ENCODE measurements around the gene FSTL3.

The FSTL3 gene

DNA sequence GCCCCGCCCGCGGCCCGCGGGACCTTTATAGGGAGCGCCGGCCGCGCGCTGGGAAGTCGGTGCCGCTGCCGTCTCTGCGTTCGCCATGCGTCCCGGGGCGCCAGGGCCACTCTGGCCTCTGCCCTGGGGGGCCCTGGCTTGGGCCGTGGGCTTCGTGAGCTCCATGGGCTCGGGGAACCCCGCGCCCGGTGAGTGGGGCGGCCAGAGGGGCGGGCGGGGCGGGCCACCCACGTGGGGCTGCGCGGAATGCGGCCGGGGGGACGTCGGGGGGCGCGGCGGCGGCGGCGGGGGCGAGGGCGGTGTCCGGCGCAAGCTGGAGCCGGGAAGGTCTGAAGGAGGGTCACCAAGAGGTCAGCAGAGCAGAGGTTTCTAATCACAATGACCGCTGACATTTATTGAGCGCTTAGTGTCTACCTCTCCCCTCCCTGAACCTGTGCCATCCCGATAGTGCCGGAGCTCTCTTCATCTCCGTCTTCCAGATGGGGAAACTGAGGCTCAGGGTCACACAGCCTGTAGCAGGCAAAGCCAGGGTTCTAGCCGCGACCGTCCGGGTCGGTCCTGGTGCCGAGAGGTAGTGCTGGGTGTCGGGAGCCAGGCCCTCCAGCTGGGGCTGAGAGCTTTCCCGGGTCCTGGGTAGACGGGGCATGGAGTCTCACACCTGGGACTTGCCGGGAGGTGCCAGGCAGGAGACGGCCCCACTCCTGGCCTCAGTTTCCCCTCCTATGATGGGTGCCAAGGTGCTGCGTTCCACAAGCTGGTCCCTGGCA, at the start of gene FSTL3:
TSS of gene FSTL3 (plus strand) at position 54 of the 767 bp plus-strand sequence. CDS start at position 86, 32 bp downstream.
- DNase-seq: no peak

DNA sequence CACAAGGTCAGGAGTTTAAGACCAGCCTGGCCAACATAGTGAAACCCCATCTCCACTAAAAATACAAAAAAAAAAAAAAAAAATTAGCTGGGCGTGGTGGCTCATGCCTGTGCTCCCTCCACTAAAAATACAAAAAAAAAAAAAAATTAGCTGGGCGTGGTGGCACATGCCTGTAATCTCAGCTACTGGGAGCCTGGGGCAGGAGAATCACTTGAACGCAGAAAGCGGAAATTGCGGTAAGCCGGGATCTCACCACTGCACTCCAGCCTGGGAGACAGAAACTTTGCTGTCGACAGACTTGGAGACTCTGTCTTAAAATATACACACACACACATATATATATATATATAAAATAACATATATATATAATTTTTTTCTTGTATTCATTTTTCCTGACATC, 49.6 kb upstream of the FSTL3 start:
- peak; percentile 14 for DNase-seq

DNA sequence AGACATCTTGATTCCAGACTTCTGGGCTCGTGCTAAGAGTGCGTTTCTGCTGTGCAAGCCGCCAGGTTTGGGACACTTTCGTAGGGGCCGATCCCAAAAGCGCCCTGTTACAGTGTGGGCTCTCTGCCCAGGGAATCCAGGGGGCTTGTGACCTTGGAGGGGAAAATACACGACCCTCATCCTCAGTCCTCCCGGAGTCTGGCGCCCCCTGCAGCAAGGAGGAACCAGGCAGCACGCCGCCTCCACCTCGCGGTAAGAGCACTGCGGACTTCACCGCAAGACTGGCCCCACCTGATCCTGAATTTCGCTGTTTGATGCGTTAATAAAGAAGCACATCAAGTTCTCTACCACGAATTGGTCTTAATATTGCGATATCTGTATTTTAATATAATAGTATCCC, 48.0 kb upstream of the FSTL3 start:
- DNase-seq: no peak

DNA sequence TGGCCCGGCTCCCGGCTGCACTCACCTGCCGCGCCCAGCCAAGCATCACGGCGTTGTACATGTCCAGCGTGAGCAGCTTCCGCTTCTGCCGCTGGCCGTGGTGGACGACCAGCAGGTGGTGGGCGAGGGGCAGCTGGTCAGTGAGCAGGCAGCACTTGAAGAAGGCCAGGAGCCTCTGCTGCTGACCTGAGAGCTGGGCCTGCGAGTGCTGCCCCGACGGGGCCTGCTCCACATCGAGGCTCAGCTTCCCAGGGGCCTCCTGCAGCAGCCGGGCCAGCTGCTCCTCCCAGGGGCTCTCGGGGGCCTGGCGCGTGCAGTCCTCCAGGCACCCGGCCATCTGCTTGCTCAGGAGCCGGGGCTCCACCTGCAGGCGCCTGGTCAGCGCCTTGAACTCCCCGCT, 46.7 kb upstream of the FSTL3 start:
- DNase-seq: peak; percentile 37

DNA sequence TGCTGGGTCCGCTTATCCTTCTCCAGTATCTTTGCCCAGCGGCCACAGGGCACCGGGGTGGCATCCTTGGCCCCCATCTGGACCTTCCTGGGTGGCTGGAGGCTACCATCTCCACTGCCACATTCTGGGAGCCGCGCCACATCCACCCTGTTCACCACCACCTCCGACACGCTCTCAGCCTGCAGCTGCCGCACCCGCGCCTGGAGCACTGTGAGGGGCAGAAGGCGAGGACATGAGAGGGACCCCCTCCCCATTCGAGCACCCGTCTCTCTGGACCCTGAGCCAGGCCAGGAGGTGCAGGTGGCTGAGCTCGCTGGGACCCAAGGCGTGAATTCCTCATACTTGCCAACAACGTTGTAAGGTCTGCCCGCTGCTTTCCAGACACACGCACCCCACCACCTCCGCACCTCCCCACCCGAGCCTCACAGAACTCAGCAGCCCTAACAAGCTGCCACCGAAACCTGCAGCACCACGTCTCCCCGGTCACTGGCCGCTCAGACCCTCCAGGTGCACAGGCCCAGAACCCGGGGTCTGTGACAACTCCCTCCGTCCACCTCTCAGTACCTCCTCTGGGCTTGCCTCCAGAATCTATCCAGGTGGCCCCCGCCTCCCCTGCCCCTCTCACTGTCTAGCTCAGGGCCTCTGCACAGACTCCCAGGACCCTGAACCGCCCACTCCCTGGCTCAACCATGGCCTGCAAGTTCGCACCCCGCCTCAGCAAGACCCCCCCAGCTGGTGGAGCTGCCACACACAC, 46.1 kb upstream of the FSTL3 start:
- no peak for DNase-seq

DNA sequence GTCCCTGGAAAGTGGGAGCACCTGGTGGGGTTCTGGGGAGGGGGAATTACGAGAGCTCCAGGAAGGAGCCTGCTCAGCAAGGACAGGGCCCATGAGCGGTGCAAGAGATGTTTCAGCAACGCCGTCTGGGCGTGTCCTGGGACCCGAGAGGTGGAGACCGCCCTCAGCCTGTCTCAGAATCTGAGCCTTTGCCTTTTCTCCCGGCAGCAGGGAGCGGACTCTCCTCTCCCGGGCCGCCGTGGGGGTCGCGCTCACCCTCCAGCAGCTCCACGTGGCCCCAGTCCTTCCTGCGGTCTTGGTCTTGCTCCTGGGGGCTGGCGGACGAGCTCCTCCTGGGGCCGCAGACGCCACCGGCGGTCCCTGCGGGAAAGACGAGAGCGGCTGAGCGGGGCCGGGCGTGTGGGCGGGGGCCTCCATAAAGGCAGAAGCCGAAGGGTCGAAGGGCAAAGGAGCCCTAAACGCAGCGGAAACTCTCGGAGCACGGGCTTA, 43.6 kb upstream of the FSTL3 start:
- peak; percentile 17 for DNase-seq

DNA sequence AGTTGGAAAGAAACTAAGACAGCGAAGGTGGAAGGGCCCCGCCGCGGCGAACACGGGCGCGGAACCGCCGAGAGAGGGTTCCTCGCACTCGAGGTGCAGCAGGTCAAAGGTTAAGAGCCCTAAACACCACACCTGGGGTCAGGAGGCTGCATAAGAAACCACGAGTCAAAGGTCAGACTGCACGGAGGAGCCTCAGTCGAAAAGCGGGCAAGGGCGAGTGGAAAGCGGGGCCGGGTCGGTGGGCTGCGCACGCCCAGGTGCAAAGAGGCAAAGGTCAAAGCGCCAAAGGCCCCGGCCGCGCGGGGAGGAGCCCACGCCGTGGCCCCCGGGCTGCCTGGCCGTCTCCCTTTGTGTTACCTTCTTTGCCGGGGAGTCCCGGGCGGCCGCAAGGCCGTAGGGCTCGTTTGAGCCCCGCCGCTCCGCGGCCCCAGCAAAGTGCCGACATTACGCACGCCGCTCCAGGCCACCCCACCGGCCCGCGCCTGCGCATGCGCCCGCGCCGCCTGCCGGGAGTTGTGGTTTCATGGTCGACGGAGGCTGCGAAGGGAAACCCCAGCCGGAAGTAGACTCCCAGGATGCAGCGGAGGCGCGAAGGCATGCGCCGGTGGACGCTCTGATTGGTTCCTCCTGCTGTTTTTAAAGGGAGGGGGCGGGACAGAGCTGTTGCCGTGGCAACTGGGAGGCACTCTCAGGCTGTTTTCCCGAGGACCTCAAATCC, 43.0 kb upstream of the FSTL3 start, which contains the start of gene POLRMT:
TSS of gene POLRMT (minus strand) at position 470 of the 718 bp plus-strand sequence. CDS start at position 445, 25 bp downstream.
- DNase-seq: peak; percentile 96

DNA sequence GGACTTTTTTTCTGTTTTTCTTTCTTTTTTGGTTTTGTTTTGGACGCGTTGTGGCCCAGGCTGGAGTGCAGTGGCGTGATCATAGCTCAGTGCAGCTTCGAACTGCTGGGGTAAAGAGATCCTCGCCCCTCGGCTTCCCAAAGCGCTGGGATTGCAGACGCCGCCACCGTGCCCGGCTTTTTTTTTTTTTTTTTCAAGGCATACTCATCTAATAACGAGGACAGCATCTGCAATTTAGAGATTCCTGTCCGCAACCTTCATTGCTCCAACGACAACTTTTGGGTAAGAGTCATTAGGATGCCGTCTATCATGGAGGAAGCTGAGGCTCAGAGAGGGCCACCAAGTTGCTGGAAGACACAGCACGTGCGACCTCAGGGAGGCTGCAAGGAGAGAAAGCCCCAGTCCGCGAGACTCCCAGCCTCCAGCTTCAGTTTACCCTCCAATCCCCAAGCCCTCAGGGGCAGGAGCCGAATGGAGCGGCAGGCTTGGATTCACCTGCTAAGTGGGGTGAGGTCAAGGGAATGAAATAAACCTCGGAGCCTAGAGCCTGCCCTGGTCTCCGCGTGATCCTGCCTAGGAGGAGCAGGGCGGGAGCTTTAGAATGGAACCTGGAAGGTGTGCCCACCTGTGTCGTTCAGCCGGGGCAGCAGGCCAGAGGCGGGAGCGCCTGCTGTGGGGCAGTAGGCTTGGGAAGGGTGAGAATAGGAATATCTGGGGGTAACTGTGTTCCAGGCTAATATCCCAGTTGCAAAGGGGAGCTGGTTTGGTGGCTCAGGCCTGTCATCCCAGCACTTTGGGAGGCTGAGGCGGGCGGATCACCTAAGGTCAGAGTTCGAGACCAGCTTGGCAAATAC, 42.2 kb upstream of the FSTL3 start:
- DNase-seq: no peak

DNA sequence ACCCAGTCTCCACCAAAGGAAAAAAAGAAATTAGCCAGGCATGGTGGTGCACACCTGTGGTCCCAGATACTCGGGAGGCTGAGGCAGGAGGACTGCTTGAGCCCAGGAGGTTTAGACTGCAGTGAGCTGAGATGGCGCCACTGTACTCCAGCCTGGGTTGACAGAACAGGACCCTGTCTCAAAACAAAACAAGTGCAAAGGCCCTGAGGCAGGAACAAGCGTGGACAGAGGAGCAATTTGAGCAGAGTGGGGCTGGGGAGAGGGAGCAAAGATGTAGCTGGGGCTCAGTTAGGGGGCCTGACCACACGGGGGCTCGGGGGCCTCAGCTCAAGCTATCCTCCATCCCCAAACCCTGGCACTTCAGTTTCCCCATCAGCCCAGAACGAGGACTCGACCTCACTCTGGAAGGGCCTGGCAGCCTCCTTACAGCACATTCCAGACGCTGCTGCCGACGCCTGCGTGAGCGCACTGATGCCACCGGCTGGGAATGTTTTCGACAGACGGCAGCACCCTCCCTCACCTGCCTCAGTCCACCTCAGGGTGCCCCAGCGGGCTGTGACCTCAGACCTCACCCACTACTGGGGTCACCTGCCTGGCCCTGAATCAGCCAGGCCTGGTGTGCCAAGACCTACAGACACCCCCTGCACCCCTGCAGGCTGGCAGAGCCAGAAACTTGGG, 41.1 kb upstream of the FSTL3 start:
- DNase-seq: no peak

DNA sequence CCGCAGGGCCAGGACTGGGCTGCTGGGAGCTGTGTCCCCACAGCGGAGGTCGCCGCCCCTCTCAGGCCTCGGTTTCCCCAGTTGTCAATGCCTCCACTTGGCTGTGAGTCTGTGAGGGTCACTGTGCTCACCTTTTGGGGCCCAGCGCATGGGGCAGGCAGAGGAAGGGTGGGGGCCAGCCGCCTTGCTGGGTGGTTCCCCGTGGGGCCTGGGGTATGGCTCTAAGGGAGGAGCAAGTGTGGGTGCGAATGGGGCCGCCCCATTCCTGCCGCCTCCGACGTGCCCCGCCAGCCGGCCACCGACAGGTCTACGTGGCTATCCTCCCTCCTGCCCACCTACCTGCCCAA, 37.3 kb upstream of the FSTL3 start:
- DNase-seq: no peak

DNA sequence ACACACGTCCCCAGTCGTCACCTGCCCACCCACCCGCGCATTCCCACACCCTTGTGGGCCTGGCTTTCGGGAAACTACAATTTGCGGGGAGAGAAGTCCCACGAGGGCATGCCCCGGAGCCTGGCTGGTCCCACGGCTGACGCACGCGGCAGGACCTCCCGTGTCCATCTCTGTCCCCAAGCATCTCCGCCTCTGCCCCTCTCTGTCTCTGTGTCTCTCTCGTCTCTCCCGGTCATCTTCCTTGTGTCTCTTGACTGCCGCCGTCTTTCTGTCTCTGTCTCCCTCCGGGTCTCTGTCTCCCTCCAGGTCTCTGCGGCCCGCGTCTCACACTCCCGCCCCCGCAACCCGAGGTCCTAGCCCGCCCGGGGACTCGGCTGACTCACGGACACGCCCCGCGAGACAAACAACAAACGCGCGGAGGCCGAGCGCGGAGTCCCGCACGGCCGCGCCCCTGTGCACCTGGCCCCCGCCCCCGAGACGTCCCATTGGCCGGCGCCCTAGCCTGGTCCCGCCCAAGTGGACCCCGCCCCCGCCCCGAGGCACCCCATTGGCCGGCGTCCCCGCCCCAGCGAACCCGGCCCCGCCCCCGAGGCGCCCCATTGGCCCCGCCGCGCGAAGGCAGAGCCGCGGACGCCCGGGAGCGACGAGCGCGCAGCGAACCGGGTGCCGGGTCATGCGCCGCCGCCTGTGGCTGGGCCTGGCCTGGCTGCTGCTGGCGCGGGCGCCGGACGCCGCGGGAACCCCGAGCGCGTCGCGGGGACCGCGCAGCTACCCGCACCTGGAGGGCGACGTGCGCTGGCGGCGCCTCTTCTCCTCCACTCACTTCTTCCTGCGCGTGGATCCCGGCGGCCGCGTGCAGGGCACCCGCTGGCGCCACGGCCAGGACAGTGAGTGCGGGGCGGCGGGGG, 36.7 kb upstream of the FSTL3 start, which contains the start of gene FGF22:
TSS of gene FGF22 (plus strand) at position 627 of the 908 bp plus-strand sequence. CDS start at position 674, 47 bp downstream.
- peak; percentile 76 for DNase-seq

DNA sequence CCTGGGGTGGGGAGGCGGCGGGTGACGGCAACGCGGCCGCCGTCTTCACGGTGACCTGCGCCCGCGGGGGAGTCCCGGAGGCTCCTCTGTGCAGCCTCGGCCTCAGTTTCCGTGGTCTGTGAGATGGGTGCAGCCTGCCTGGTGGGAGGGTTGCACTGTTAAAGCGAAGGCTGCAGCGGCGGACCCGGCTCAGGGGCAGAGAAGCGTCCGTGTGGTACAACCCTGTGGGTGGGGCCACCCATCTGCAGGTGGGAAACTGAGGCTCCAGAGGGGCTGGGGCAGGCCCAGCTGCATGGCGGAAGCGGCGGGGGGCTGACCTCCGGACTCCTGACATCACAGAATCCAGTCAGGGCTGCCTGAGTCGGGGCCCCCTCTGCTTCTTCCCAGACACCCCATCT, 36.0 kb upstream of the FSTL3 start:
- no peak for DNase-seq

DNA sequence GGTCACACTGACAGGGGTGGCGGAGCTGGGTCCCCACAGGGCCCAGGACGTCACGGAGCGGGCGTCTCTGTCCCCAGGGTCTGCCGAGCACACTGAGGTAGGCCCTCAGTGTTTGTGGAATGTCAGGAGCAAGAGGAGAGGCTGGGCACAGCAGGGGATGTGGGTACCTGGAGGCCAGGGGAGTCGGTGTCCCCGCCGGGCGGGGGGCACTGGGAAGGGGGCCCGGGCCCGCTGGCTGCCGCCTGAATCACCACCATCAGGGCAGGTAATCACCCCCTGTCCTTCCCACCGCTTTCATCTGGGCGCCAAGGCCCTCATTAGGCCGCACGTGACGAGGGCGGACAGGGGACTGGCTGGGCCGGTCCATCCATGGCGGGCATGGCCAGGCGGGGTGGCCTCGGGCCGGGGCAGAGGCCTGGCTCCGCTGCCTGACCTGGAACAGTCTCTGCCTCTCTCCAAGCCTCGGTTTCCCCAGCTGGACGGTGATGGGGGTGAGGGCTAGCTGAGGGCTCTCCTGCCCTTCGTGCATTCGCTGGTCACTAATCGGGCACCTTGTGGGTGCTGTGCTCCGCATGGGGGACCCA, 35.5 kb upstream of the FSTL3 start:
- no peak for DNase-seq

DNA sequence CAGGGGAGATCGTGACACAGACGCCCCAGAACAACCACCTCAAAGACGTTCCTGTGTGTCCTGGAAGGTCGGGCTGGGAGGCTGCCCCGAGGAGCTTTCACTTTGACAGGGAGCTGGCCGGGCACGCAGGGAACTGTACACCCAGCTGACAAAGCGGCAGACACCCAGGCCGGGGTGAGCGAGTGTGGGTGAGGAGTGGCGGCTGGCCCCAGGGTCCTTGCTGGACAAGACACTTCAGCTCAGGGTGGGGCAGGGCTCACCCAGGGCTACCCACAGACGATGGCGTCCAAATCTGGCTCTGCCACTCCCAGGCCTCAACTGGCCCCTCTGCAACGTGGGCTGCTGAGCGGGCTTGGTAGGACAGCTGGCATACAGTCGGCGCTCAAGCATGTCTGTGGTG, 34.5 kb upstream of the FSTL3 start:
- DNase-seq: no peak

DNA sequence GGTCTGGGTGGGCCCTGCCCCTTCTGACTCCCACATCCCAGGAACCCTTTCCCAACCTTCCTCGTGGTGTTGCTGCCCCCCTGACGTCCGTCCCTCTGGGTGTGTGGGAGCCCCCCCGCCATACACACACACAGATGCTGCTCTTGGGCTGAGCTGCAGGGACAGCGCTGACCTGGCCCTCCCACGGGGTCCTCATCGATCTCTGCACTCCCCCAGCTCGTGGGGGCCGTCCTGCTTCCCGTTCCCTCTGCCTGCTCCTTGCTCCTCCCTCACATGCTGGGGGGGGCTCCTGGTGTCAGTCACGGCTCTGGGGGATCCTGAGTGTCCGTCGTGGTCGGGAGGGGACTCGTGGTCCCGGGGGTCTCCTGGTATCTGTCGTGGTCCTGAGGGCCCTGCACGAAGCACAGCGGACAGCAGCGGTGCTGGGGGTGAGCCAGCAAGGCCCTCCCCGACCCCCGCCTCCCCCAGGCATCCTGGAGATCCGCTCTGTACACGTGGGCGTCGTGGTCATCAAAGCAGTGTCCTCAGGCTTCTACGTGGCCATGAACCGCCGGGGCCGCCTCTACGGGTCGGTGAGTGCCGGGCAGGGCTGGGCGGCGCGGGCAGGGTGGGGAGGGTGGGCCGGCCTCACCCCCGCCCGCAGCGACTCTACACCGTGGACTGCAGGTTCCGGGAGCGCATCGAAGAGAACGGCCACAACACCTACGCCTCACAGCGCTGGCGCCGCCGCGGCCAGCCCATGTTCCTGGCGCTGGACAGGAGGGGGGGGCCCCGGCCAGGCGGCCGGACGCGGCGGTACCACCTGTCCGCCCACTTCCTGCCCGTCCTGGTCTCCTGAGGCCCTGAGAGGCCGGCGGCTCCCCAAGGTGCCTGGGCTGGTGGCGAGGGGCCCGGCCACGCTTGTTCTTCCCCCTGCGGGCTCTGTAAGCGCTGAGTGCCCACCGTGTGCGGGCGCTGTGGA, 33.1 kb upstream of the FSTL3 start:
- DNase-seq: no peak

DNA sequence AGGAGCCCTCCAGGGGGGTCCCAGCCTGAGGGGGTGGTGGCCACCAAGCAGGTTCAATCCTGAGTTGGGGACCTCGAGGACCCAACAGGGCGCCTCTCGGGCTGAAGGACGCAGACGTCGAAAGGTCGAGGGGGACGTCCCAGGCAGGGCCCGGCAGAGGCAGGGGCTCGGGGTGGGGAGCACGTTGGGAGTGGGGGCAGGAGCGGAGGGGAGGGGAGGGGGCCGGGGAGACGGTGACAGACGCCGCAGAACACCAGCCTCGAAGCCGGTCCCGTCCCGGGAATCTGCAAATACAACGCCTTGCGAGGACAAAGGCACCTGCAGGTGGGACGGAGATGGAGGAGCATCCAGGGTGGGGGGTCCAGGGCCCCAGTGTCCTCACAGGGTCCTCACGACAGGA, 32.5 kb upstream of the FSTL3 start:
- no peak for DNase-seq

DNA sequence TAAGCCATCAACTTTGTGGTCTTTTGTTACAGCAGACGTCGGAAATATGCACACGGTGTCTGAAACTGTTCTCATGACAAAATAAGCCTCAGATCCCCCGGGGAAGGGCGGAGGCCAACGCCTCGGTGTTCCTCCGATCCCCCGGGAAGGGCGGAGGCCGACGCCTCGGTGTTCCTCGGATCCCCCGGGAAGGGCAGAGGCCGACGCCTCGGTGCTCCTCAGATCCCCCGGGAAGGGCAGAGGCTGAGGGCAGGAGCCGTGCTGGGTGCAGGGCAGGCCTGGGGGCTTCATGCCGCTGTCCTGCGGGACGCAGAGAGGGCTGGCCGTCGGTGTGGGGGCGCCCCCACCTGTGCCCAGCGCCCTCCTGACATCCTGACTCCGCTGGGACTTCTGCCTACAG, 31.8 kb upstream of the FSTL3 start:
- DNase-seq: no peak

DNA sequence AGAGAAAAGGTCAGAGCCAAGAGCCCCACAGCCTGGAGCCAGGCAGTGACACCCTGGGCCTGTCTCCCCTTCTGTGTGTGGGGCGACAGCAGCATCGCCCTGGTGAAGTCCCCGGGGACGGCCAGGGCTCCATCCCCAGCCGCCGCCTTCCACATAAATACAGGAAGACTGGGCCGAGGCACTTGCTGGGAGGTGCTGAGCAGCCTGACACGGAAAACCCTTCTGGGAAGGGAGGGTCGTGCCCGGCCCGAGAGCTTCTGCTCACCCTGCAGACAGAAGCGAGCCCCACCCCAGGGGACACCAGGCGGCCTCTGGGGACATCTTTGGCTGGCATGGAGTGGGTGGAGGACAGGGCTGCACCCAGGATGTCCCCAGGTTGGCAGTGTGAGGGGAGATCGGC, 31.4 kb upstream of the FSTL3 start:
- DNase-seq: no peak

All from NCI-H2171 treated with DMSO at 0.1 percent for 48 hours (cell line).